HL-60 (cell line): ENCODE data around the gene IL12RB2.

ENCODE experiments used
- GABPA ChIP-seq: IDR thresholded peaks from 2 replicates; pipeline ENCODE4 v1.6.1; 2012; ENCODE audit warnings: low read depth
- POLR2AphosphoS5 ChIP-seq: IDR thresholded peaks from 2 replicates; pipeline ENCODE4 v1.6.1; 2012; ENCODE audit warnings: low read depth
- TF ChIP-seq, protein P1 (sequence below): IDR thresholded peaks from 2 replicates; pipeline ENCODE4 v1.6.1; 2012; ENCODE audit warnings: low read depth; ENCODE audit not compliant: insufficient replicate concordance
- TF ChIP-seq, protein P2 (sequence below): IDR thresholded peaks from one replicate; pipeline ENCODE4 v1.5.1; 2011; ENCODE audit warnings: low read length, control low read depth, inconsistent platforms; ENCODE audit not compliant: insufficient read depth

DNA sequence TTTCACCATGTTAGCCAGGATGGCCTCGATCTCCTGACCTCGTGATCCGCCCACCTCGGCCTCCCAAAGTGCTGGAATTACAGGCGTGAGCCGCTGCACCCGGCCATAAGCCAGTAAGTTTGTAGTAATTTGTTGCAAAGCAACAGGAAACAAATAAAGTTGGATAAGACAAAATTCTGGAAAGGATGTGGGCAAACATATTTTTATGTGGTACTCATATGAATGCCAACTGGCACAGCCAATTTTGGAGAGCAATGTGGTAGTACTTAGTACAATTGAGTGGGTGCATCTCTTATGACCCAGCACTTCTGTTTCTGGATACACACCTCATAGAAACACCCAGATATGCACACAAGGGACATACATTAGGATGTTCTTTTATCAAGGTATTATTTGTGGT lies 8.4 kb upstream of the IL12RB2 start:
- TF ChIP-seq, protein P1, sequence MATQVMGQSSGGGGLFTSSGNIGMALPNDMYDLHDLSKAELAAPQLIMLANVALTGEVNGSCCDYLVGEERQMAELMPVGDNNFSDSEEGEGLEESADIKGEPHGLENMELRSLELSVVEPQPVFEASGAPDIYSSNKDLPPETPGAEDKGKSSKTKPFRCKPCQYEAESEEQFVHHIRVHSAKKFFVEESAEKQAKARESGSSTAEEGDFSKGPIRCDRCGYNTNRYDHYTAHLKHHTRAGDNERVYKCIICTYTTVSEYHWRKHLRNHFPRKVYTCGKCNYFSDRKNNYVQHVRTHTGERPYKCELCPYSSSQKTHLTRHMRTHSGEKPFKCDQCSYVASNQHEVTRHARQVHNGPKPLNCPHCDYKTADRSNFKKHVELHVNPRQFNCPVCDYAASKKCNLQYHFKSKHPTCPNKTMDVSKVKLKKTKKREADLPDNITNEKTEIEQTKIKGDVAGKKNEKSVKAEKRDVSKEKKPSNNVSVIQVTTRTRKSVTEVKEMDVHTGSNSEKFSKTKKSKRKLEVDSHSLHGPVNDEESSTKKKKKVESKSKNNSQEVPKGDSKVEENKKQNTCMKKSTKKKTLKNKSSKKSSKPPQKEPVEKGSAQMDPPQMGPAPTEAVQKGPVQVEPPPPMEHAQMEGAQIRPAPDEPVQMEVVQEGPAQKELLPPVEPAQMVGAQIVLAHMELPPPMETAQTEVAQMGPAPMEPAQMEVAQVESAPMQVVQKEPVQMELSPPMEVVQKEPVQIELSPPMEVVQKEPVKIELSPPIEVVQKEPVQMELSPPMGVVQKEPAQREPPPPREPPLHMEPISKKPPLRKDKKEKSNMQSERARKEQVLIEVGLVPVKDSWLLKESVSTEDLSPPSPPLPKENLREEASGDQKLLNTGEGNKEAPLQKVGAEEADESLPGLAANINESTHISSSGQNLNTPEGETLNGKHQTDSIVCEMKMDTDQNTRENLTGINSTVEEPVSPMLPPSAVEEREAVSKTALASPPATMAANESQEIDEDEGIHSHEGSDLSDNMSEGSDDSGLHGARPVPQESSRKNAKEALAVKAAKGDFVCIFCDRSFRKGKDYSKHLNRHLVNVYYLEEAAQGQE = no peak
- TF ChIP-seq, protein P2, sequence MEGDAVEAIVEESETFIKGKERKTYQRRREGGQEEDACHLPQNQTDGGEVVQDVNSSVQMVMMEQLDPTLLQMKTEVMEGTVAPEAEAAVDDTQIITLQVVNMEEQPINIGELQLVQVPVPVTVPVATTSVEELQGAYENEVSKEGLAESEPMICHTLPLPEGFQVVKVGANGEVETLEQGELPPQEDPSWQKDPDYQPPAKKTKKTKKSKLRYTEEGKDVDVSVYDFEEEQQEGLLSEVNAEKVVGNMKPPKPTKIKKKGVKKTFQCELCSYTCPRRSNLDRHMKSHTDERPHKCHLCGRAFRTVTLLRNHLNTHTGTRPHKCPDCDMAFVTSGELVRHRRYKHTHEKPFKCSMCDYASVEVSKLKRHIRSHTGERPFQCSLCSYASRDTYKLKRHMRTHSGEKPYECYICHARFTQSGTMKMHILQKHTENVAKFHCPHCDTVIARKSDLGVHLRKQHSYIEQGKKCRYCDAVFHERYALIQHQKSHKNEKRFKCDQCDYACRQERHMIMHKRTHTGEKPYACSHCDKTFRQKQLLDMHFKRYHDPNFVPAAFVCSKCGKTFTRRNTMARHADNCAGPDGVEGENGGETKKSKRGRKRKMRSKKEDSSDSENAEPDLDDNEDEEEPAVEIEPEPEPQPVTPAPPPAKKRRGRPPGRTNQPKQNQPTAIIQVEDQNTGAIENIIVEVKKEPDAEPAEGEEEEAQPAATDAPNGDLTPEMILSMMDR = no peak
- TF ChIP-seq POLR2AphosphoS5 (no peak), GABPA (no peak)
